K562 (cell line): Measurements from ENCODE around the gene NMNAT3. TPM values are rescaled to one million over a fixed set of nuclear protein-coding genes. Genes with fewer than 3 reads are reported as not detected.

ENCODE experiments used
- ATAC-seq: fragments of 200-7000 bp; cut with Tn5 transposase; 3 replicates; pipeline ENCODE4 v1.9.1; 2020; ENCODE audit warnings: moderate library complexity
- BruUV-seq: library from RNA; stranded (reverse); fragments of 400-500 nt; replicated peaks from 2 replicates; lab custom pipeline; 2021; lab: Mats Ljungman, UMichigan
- CTCF ChIA-PET: fragments of 300-600 bp; formaldehyde crosslinking; extraction: SDS; loops from one replicate; lab custom pipeline; 2021; ENCODE audit warnings: low intra/inter-chr PET ratio; lab: Yijun Ruan, JAX
- POLR2A ChIA-PET: fragments of 300-600, 350-650 bp; sonication (Branson Sonifier 250); formaldehyde crosslinking; extraction: SDS; loops from one replicate; lab custom pipeline; 2021; ENCODE audit warnings: antibody characterized with exemption, inconsistent platforms; lab: Yijun Ruan, JAX
- DNase-seq, 4 experiments: peaks; one replicate each; pipeline versions ENCODE4 v3.0.0 to v3.0.0-alpha.2; 2011 to 2018; ENCODE audit warnings: low spot score in 3 of 4, mixed read lengths in 3 of 4; ENCODE audit errors: extremely low read depth in 1 of 4
- FAIRE-seq: peaks from 2 replicates; lab custom pipeline; 2011; peaks lifted over from hg19 to GRCh38; lab: Jason Lieb, UNC
- H2AFZ ChIP-seq: 2 replicates; pipeline ENCODE4 v1.6.0; 2011; ENCODE audit warnings: low read depth, low read length, control low read depth, inconsistent platforms
- H3K27ac ChIP-seq: fragments of 200-600 bp; 3 replicates; pipeline ENCODE4 v1.8.0; 2011; ENCODE audit warnings: low read depth, mild to moderate bottlenecking, control low read depth, inconsistent platforms, low read length, moderate library complexity, mixed read lengths; ENCODE audit errors: extremely low read depth
- H3K27me3 ChIP-seq, 2 experiments: fragments of 300-600 bp in 1 of 2; 2 replicates in 1 of 2; 3 replicates in 1 of 2; pipeline versions ENCODE4 v1.6.0 to v1.8.0; 2011; ENCODE audit warnings: inconsistent platforms in 2 of 2, low read length in 2 of 2, mild to moderate bottlenecking in 1 of 2, mixed read lengths in 1 of 2, moderate library complexity in 1 of 2; ENCODE audit not compliant: control insufficient read depth in 2 of 2, insufficient read depth in 2 of 2
- H3K36me3 ChIP-seq: fragments of 300-600 bp; 3 replicates; pipeline ENCODE4 v1.8.0; 2011; ENCODE audit warnings: mild to moderate bottlenecking, low read length, inconsistent platforms; ENCODE audit not compliant: control insufficient read depth, insufficient read depth
- H3K4me1 ChIP-seq, 2 experiments: fragments of 200-600 bp in 1 of 2; replicated peaks in 1 of 2; 2 replicates in 1 of 2; 3 replicates in 1 of 2; pipeline versions ENCODE4 v1.5.1 to v1.8.0; 2011; ENCODE audit warnings: inconsistent platforms in 2 of 2, low read length in 2 of 2, mild to moderate bottlenecking in 1 of 2, mixed read lengths in 1 of 2, moderate library complexity in 1 of 2; ENCODE audit not compliant: control insufficient read depth in 2 of 2, insufficient read depth in 2 of 2
- H3K4me2 ChIP-seq: 2 replicates; pipeline ENCODE4 v1.6.1; 2011; ENCODE audit warnings: low read length, control low read depth, inconsistent platforms, mixed read lengths; ENCODE audit not compliant: insufficient read depth
- H3K4me3 ChIP-seq: fragments of 200-600 bp; sonication (generic), shearing (Covaris generic); 2 replicates; pipeline ENCODE4 v1.5.1; 2016; ENCODE audit warnings: control low read depth, inconsistent platforms
- H3K79me2 ChIP-seq: fragments of 200-600 bp; 3 replicates; pipeline ENCODE4 v1.8.0; 2011; ENCODE audit warnings: low read length, inconsistent platforms; ENCODE audit not compliant: control insufficient read depth, insufficient read depth
- H3K9ac ChIP-seq, 2 experiments: 2 replicates each; pipeline versions ENCODE4 v1.6.0 to v1.6.1; 2011; ENCODE audit warnings: low read depth in 2 of 2, low read length in 2 of 2, control low read depth in 1 of 2, inconsistent platforms in 1 of 2, mild to moderate bottlenecking in 1 of 2, mixed read lengths in 1 of 2; ENCODE audit not compliant: insufficient read depth in 1 of 2
- H3K9me1 ChIP-seq: one replicate; pipeline ENCODE4 v1.6.0; 2011; ENCODE audit warnings: inconsistent platforms, mild to moderate bottlenecking, low read length, moderate library complexity; ENCODE audit not compliant: control insufficient read depth, insufficient read depth
- H3K9me3 ChIP-seq: replicated peaks from 2 replicates; pipeline ENCODE4 v1.5.1; 2011; ENCODE audit warnings: low read depth, low read length, inconsistent platforms; ENCODE audit not compliant: control insufficient read depth, insufficient read depth
- H4K20me1 ChIP-seq: replicated peaks from 2 replicates; pipeline ENCODE4 v1.6.1; 2011; ENCODE audit warnings: low read length, inconsistent platforms, mixed read lengths; ENCODE audit not compliant: control insufficient read depth, insufficient read depth
- ETS2 ChIP-seq: IDR thresholded peaks from 2 replicates; pipeline ENCODE4 v1.6.1; 2016; ENCODE audit warnings: borderline replicate concordance, missing genetic modification characterization, mild to moderate bottlenecking, moderate library complexity, missing compliant biosample characterization; ENCODE audit not compliant: poor library complexity, severe bottlenecking
- EZH2 ChIP-seq: IDR thresholded peaks from 2 replicates; pipeline ENCODE4 v1.6.1; 2012; ENCODE audit warnings: low read depth, mild to moderate bottlenecking, inconsistent platforms, low read length, borderline replicate concordance
- HDAC8 ChIP-seq: fragments of 450-650 bp; IDR thresholded peaks from 2 replicates; pipeline ENCODE4 v1.6.1; 2016; ENCODE audit warnings: mild to moderate bottlenecking, missing genetic modification characterization, moderate library complexity, missing compliant biosample characterization
- JUNB ChIP-seq: fragments of 450-650 bp; formaldehyde crosslinking; conservative IDR thresholded peaks from 2 replicates; pipeline ENCODE4 v1.4.0; 2020; ENCODE audit warnings: mild to moderate bottlenecking
- KAT7 ChIP-seq: sonication (generic); formaldehyde crosslinking; IDR thresholded peaks from 2 replicates; pipeline ENCODE4 v1.8.0; 2022; ENCODE audit warnings: missing genetic modification reagents, mild to moderate bottlenecking, borderline replicate concordance
- STAT5B ChIP-seq: fragments of 250-450 bp; sonication (Bioruptor Pico); IDR thresholded peaks from 2 replicates; pipeline ENCODE4 v1.8.0; 2021; ENCODE audit warnings: mild to moderate bottlenecking, inconsistent platforms
- TEAD2 ChIP-seq: fragments of 450-650 bp; IDR thresholded peaks from 2 replicates; pipeline ENCODE4 v1.6.1; 2016; ENCODE audit warnings: missing genetic modification characterization, control low read depth, missing compliant biosample characterization
- YBX1 ChIP-seq: fragments of 450-650 bp; IDR thresholded peaks from 2 replicates; pipeline ENCODE4 v1.7.1; 2016; ENCODE audit warnings: mild to moderate bottlenecking
- WGBS: fragments of 100-300 bp; shearing (Covaris generic); methylation state at CpG from one replicate; pipeline ENCODE4 v1.1.6; 2016; ENCODE audit warnings: low coverage, mixed read lengths; ENCODE audit not compliant: insufficient coverage; ENCODE audit errors: missing lambda C conversion rate; 5-methylcytosine and 5-hydroxymethylcytosine counted together
- in situ Hi-C: fragments of 300-500 bp; cut with MboI; formaldehyde crosslinking; loops from 4 replicates; pipeline ENCODE4 v1.15.0; 2018; ENCODE audit warnings: inconsistent platforms, mixed read lengths
- intact Hi-C: fragments of 100-400 bp; cut with micrococcal nuclease; formaldehyde crosslinking; loops from 2 replicates; pipeline ENCODE4 v1.14.2; 2022
- polyA plus RNA-seq, 8 experiments: library from polyadenylated mRNA; depleted of rRNA in 4 of 8; stranded (reverse) in 5 of 8; unstranded in 3 of 8; fragments of >200 nt; fragmentation: Nextera tagmentation in 2 of 8; fragmentation: Illumina TruSeq in 1 of 8; extraction: Ambion mirVana in 2 of 8; extraction: Trizol in 1 of 8; gene quantifications; 2 replicates each; pipeline versions ENCODE4 v1.2.1 to v1.2.3, GENCODE V29; 2011 to 2014; ENCODE audit warnings: inconsistent platforms in 1 of 8, missing spikeins in 1 of 8
- total RNA-seq, 7 experiments: library from RNA; depleted of rRNA in 6 of 7; stranded (reverse); fragments of >200 nt in 6 of 7; fragmentation: Illumina TruSeq in 2 of 7; extraction: Trizol in 2 of 7; gene quantifications; 2 replicates each; pipeline versions ENCODE4 v1.2.1 to v1.2.3, GENCODE V29; 2011 to 2021; ENCODE audit warnings: low replicate concordance in 1 of 7
- TF ChIP-seq, protein P1 (sequence below): fragments of 450-650 bp; IDR thresholded peaks from 2 replicates; pipeline ENCODE4 v1.6.1; 2016; ENCODE audit warnings: mild to moderate bottlenecking
- TF ChIP-seq, protein P2 (sequence below): sonication (generic); formaldehyde crosslinking; IDR thresholded peaks from 2 replicates; pipeline ENCODE4 v1.8.0; 2022; ENCODE audit warnings: mild to moderate bottlenecking, missing genetic modification reagents
- TF ChIP-seq, protein P3 (sequence below): fragments of 250-450 bp; sonication (Bioruptor Pico); IDR thresholded peaks from 2 replicates; pipeline ENCODE4 v1.9.0; 2021; ENCODE audit warnings: mild to moderate bottlenecking, inconsistent platforms

Gene NMNAT3
- total and polyA plus RNA-seq, 9 of the 15 experiments (the other 6 are each of a cell fraction or from before 2014, with no cell fraction given), result 2.3 to 12.5 (median 6.6) TPM

DNA sequence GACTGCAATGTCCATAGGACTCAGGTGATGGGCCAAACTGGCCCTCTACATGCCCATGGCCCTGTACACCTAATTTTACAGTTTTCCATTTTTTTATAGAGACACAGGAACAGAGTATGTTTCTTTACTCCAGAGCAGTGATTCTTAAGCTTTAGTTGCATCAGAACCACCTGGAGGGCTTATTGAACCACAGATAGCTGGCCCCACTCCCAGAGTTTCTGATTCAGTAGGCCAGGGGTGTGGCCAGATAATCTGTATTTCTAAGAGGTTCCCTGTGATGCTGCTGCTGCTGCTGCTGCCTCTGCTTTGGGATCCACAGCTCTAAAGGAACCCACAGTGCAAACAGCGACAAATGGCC lies 143.3 kb downstream of the NMNAT3 start:
- ATAC-seq (no peak), DNase-seq (no peak), FAIRE-seq (no peak)
- no peak overlapping the region for H3K9ac ChIP-seq
- H3K79me2 ChIP-seq, result no peaks in the 10 kb centered on the region
- BruUV-seq, result no TSS peak
- no peaks in the 10 kb centered on the region for H3K36me3 ChIP-seq
- H2AFZ ChIP-seq, result no peak overlapping the region
- no peaks in the 10 kb centered on the region for H3K9me1 ChIP-seq
- no peak overlapping the region for H3K4me2 ChIP-seq
- intact Hi-C loops, result no loop called here
- H3K27me3 ChIP-seq, result peaks cover 18 to 42% of the 10 kb centered on the region in 2 experiments
- in situ Hi-C loops, result no loop called here
- CTCF ChIA-PET, result interaction anchor here (1.0 kb wide), 1 partner anchor 12 kb away, joined by 3 read pairs; no protein-coding TSS in a partner anchor
- no peak overlapping the region for H3K27ac ChIP-seq
- 0% methylated on average over 1 of the region's 1 CpG for WGBS
- POLR2A ChIA-PET, result interaction anchor here (0.6 to 1.1 kb wide), 3 partner anchors 8 to 809 kb away, joined by 3 to 4 read pairs (median 3); no protein-coding TSS in a partner anchor
- H3K9me3 ChIP-seq, result no peaks in the 10 kb centered on the region
- no peak overlapping the region for H3K4me3 ChIP-seq
- H4K20me1 ChIP-seq, result peaks cover 14% of the 10 kb centered on the region; the same call in 1 of the 2 replicates
- H3K4me1 ChIP-seq, result peaks cover 10 to 17% of the 10 kb centered on the region in 2 experiments
- TF ChIP-seq, protein P1, sequence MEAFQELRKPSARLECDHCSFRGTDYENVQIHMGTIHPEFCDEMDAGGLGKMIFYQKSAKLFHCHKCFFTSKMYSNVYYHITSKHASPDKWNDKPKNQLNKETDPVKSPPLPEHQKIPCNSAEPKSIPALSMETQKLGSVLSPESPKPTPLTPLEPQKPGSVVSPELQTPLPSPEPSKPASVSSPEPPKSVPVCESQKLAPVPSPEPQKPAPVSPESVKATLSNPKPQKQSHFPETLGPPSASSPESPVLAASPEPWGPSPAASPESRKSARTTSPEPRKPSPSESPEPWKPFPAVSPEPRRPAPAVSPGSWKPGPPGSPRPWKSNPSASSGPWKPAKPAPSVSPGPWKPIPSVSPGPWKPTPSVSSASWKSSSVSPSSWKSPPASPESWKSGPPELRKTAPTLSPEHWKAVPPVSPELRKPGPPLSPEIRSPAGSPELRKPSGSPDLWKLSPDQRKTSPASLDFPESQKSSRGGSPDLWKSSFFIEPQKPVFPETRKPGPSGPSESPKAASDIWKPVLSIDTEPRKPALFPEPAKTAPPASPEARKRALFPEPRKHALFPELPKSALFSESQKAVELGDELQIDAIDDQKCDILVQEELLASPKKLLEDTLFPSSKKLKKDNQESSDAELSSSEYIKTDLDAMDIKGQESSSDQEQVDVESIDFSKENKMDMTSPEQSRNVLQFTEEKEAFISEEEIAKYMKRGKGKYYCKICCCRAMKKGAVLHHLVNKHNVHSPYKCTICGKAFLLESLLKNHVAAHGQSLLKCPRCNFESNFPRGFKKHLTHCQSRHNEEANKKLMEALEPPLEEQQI, result no peak
- TF ChIP-seq JUNB (CRISPR knock-in tag) (no peak), ETS2 (tag) (no peak), HDAC8 (tag) (no peak), STAT5B (CRISPR knock-in tag) (no peak), KAT7 (CRISPR knock-in tag) (no peak), YBX1 (no peak), TEAD2 (tag) (no peak), EZH2 (no peak)
- TF ChIP-seq, protein P2, sequence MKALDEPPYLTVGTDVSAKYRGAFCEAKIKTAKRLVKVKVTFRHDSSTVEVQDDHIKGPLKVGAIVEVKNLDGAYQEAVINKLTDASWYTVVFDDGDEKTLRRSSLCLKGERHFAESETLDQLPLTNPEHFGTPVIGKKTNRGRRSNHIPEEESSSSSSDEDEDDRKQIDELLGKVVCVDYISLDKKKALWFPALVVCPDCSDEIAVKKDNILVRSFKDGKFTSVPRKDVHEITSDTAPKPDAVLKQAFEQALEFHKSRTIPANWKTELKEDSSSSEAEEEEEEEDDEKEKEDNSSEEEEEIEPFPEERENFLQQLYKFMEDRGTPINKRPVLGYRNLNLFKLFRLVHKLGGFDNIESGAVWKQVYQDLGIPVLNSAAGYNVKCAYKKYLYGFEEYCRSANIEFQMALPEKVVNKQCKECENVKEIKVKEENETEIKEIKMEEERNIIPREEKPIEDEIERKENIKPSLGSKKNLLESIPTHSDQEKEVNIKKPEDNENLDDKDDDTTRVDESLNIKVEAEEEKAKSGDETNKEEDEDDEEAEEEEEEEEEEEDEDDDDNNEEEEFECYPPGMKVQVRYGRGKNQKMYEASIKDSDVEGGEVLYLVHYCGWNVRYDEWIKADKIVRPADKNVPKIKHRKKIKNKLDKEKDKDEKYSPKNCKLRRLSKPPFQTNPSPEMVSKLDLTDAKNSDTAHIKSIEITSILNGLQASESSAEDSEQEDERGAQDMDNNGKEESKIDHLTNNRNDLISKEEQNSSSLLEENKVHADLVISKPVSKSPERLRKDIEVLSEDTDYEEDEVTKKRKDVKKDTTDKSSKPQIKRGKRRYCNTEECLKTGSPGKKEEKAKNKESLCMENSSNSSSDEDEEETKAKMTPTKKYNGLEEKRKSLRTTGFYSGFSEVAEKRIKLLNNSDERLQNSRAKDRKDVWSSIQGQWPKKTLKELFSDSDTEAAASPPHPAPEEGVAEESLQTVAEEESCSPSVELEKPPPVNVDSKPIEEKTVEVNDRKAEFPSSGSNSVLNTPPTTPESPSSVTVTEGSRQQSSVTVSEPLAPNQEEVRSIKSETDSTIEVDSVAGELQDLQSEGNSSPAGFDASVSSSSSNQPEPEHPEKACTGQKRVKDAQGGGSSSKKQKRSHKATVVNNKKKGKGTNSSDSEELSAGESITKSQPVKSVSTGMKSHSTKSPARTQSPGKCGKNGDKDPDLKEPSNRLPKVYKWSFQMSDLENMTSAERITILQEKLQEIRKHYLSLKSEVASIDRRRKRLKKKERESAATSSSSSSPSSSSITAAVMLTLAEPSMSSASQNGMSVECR (CRISPR knock-in tag), result no peak
- TF ChIP-seq, protein P3, sequence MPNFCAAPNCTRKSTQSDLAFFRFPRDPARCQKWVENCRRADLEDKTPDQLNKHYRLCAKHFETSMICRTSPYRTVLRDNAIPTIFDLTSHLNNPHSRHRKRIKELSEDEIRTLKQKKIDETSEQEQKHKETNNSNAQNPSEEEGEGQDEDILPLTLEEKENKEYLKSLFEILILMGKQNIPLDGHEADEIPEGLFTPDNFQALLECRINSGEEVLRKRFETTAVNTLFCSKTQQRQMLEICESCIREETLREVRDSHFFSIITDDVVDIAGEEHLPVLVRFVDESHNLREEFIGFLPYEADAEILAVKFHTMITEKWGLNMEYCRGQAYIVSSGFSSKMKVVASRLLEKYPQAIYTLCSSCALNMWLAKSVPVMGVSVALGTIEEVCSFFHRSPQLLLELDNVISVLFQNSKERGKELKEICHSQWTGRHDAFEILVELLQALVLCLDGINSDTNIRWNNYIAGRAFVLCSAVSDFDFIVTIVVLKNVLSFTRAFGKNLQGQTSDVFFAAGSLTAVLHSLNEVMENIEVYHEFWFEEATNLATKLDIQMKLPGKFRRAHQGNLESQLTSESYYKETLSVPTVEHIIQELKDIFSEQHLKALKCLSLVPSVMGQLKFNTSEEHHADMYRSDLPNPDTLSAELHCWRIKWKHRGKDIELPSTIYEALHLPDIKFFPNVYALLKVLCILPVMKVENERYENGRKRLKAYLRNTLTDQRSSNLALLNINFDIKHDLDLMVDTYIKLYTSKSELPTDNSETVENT (CRISPR knock-in tag), result no peak
